Stimulated activated CD4-positive, alpha-beta T cell treated with anti-CD3 and anti-CD28 coated beads, Interleukin-4, amount 100 ng/mL, for 24 hours (primary cell): ENCODE measurements around the gene POU1F1.
A peak's percentile ranks its signal among the peaks of the same experiment; 100 is the strongest.
"Not testable (repeated sequence)": the region's sequence is repeated elsewhere in the genome, so short reads cannot be mapped to it uniquely, and the experiment has no call there.

ENCODE experiments used
- DNase-seq: peaks from one replicate; pipeline ENCODE4 v3.0.0-alpha.2; 2020

Gene POU1F1

DNA sequence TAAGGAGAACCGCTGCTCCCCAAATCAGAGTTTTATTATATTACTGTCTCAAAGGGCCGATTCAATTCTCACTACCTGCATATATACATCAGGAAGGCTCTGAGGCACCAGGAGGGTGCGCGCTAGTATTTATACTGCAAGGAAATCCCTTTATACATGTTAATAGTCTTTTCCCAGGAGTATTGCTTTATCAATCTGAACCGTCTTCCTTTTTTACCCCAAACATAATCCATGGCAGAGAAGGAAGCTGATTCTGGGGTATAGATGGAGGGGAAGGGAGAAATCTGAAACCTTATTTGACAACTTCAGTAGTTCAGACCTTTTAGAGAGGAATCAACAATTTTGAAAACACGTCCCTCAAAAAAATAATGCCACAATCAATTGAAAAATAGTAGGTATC, at the start of gene POU1F1:
Gene POU1F1 (minus strand): TSS at position 101 of the 400 bp plus-strand sequence. CDS start 122 bp downstream, outside the sequence.
- no peak for DNase-seq

- no peak for DNase-seq
Observed at GRCh38 chr3:87324609-87325008, 48.2 kb upstream of the POU1F1 start.

GRCh38 chr3:87320756-87321626, 44.6 kb upstream of the POU1F1 start:
- DNase-seq: no peak

DNA sequence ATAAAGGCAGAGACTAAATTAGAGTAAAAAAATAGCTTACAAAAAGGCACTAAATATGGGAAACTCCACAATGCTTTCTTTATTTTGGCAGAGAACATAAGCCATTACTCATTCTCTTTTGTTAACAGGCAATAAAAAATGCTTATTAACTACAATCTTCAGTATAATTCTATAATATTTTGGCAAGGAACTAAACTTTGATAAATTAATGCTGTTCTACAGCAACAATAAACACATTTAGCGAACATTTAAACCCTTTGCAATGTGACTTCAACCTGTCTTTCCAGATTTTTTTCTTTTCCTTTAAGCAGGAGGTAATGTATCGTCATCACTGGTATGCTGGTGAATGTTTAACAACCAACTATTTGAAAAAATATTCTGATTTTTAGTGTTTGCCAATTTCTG, 42.2 kb upstream of the POU1F1 start:
- no peak for DNase-seq

DNA sequence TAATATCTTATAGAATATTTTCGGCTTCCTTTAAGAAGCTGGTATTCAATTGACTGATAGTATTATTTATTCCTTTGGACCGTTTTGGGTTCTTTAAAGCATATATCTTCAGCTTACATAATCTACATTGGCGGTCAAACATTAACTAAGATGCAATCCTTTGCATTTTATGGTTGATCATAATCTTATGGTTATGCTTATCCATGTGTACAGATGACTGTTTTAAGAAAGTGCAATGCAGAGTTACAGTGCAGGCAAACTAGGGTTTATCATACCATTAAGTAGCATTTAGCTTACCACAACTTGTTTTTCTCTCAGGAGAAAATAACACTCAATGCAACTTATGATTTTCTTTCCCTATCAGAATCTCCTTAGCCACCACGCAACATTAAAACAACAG, 41.4 kb upstream of the POU1F1 start:
- no peak for DNase-seq

GRCh38 chr3:87313641-87314040, 37.3 kb upstream of the POU1F1 start:
- no peak for DNase-seq

DNA sequence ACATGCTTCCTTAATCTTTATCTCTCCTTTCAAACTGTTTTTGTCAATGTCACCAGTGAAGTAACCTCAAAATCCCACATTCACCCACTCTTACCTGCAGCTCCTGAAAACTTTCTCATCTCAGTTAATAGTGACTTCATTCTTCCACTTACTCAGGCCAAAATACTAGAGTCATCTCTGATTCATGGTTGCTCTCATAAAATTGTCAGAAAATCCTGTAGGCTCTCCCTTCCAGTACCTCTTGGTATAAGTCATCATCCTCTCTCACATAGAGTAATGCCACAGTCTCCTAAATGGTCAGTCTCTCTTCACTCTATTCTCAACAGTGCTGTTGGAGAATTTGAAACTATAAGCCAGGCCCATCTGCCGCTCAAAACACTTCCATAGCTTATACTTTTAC, 34.9 kb upstream of the POU1F1 start:
- no peak for DNase-seq

DNA sequence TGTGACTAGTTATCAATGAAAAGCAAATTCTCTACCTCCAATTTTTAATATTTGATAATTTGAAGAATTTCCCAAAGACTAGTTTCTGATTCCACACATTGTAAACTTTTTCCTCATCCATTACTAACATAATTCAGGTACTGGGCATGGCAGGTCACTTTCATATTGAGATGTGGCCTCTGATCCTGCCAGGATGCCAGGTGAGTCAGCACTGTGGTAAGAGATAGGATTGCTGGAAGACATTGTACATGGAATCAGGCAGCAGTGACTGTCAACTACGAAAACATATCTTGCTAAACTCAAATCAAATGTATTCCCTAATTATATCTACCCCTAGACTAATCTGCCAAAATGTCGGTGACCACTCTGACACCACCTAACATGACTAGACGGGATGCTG, 33.2 kb upstream of the POU1F1 start:
- no peak for DNase-seq

GRCh38 chr3:87307805-87308204, 31.4 kb upstream of the POU1F1 start:
- no peak for DNase-seq

DNA sequence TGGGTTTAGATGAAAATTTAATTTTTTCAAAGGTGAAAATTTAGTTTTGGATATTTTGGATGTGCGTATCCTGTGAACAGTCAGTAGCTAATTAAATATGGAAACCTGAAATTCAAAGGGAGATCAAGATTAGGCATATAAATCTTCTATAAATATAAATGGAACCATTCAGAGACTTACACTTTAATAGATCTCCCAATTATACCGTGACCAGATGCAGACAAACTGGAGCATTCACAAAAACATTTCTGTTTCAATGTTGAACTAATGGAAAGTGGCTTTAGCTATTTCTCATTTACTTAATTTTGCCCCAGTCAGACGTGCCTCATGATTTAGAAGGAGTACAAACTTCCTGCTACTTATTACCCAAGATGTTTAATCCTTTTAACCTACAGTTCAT, 29.1 kb upstream of the POU1F1 start:
- no peak for DNase-seq

GRCh38 chr3:87305031-87305430, 28.6 kb upstream of the POU1F1 start:
- DNase-seq: not testable (repeated sequence)

GRCh38 chr3:87298111-87298718, 21.8 kb upstream of the POU1F1 start:
- DNase-seq: no peak

DNA sequence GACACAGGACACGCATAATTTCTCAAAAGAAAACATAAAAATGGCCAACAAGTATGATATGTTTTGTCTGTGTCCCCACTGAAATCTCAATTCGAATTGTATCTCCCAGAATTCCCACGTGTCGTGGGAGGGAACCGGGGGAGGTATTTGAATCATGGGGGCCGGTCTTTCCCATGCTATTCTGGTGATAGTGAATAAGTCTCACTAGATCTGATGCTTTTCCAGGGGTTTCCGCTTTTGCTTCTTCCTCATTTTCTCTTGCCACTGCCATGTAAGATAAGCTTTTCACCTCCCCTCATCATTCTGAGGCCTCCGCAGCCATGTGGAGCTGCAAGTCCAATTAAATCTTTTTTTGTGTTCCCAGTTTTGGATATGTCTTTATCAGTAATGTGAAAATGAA, 12.1 kb upstream of the POU1F1 start:
- DNase-seq: no peak

GRCh38 chr3:87287011-87287410, 10.6 kb upstream of the POU1F1 start:
- DNase-seq: no peak

DNA sequence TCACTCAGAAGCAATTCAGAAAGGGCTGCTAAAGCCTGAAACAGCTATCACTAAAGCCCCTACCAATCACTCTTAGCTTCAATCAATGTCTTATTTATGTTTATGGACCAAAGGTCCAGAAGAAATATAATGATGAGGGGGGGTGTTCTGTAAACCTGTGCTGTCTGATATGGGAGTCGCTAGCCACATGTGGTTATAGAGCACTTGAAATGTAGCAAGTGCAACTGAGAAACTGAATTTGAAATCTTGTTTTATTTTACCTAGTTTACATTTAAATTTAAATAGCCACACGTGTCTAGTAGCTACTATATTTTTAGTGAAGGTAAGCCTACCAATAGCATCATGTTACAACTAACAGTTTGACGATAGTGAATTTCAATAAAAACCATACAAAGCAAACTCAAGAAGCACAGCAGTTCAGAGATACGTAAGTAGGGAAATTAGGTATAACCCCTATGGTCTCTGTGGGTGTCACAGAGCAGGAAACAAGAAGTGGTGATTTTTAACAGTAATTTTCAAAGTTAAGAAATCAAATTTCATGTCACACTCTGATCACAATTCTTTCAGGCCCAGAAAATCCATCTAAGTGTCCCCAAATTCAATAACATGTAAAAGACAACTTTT, 3.6 kb downstream of the POU1F1 start:
- DNase-seq: no peak

DNA sequence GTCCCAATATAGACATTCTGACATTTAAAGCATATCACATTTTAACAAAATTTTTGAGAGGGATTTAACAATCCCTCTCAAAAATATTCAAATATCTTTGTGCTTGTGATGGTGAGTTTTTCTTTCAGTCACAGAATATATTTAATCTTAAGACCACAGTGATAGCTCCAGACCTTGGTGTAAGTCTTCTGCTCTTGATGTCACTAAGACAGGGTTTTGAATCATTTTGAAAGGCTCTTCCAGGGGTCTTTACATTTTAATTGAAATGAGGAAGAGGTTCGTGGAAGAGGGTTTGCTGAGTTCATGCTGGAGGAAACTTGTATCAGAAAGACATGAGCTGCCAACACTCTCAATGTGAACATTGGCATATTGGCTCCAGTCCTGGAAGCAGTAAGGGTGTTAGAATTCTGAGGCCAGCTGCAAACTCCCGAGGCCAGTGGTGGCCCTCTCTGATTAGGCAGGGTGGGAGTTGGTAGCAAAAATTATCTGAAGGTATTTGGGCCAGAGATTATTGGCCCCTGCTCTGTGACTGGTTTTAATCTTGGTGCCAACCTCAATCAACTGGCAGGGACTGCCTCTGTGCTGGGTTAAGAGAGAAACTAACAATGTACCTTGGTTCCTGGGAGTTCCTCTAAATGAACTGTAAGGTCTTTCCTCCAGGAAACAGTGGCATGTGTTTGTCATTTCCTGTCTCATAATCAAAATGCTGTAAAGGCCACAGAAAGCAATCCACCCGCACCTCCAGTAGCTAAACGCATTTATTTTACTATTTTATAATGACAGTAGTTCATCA, 5.3 kb downstream of the POU1F1 start:
- DNase-seq: no peak

DNA sequence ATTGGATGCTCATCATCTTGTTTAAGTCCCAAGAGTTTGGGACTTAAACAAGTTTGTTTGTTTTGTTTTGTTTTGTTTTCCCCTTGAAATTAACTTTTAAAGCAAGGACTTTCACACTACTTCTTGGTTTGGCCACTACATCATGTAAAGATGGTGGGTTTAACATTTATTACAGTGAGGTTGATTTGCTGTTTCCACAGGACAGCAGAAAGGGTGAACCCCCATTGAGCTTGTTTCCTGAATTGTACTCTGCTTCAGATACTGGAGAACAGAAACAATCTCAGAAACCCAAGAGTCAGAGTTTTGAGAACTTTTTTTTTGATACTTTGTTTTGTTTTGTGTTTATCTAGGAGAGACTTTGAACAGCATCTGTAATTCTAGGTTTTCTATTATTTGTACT, 6.7 kb downstream of the POU1F1 start:
- DNase-seq: no peak

DNA sequence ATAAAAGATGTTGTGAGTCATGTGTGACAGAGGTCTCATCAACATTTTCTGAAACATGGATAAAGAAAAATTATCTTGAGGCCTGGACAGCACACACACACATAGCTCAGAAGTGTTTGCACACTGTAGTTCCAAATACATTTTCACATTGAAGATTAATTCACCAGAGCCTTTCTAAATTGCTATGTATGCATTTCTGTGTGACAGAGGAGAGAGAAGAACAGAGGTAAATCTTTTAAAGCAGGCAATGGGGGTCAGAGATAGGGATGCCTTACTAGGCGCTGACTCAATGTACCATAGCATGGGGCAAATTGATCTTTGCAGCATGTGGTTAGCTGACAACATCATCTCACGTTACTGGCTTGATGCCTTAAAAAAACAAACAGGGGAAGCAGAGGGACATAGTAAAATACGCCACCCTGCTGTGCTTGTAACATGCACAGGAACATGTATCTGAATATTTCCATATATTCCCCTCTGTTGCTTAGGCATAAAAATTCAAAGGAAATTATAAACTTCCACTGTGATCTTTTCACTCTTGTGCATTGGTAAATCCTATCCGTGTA, 7.7 kb downstream of the POU1F1 start:
- DNase-seq: no peak

GRCh38 chr3:87267953-87268645, 8.3 kb downstream of the POU1F1 start:
- DNase-seq: no peak

DNA sequence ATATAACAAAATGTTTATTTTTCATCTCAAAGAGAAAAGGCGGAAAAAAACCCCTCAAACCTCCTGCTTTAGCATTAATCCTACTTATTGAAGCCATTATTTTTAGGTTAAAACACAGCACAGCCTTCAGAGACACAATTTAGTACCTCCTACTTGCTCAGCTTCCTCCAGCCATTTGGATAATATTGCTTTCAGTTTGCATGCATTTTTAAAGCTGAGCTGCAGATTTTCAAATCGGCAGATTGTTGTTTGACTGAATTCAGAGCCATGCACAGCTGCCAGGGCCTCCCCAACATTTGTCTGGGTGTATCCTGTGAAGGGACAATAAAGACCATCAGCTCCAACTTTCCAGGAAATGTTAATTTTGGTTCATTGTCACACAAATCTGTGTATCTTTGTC, 14.5 kb downstream of the POU1F1 start:
- no peak for DNase-seq

GRCh38 chr3:87260270-87260669, 16.1 kb downstream of the POU1F1 start:
- DNase-seq: peak; percentile 48

DNA sequence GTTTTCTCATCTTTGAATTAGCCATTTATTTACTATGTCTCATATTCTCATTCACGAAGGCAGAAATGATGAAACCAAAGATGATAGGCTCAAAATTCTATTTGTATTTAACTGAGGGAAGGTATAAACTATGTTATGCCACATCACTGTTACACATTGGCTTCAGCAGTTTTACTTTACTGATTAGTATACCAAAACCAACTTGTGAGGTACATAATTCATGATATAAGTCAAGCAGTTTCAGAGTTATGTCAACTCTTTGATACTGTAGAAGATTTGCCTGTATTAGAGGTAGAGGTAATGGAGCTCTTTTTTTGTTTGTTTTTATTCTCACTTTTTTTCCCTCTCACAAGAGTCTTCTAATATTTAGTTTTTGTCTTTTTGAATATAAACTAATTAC, 26.4 kb downstream of the POU1F1 start:
- no peak for DNase-seq
